HepG2 (cell line): Measurements from ENCODE around the gene ATXN1L. TPM values are rescaled to one million over a fixed set of nuclear protein-coding genes. Genes with fewer than 3 reads are reported as not detected.

Experiments
- CBX5 ChIP-seq: sonication (generic); formaldehyde crosslinking; IDR thresholded peaks from 2 replicates; pipeline ENCODE4 v1.4.0; 2020; ENCODE audit warnings: missing genetic modification reagents, borderline replicate concordance
- EP300 ChIP-seq, 3 experiments: sonication (generic) in 1 of 3; formaldehyde crosslinking in 1 of 3; IDR thresholded peaks; 2 replicates each; pipeline versions ENCODE4 v1.5.1 to v1.6.1; 2011 to 2020; ENCODE audit warnings: low read depth in 2 of 3, low read length in 2 of 3, borderline replicate concordance in 1 of 3, improper control_type of control experiment in 1 of 3, mild to moderate bottlenecking in 1 of 3, missing genetic modification reagents in 1 of 3, moderate library complexity in 1 of 3
- GLMP ChIP-seq: sonication (generic); formaldehyde crosslinking; IDR thresholded peaks from 2 replicates; pipeline ENCODE4 v1.9.0; 2021; ENCODE audit warnings: missing genetic modification reagents, mild to moderate bottlenecking, borderline replicate concordance
- HIVEP1 ChIP-seq: sonication (generic); formaldehyde crosslinking; IDR thresholded peaks from 2 replicates; pipeline ENCODE4 v1.4.0; 2020; ENCODE audit warnings: mild to moderate bottlenecking, missing genetic modification reagents
- HNRNPL ChIP-seq: fragments of 200-400 bp; formaldehyde crosslinking; IDR thresholded peaks from 2 replicates; pipeline ENCODE4 v1.6.1; 2017; ENCODE audit warnings: mild to moderate bottlenecking, low read depth, low read length
- JDP2 ChIP-seq: sonication (generic); formaldehyde crosslinking; IDR thresholded peaks from 2 replicates; pipeline ENCODE4 v1.8.1; 2022; ENCODE audit warnings: missing genetic modification reagents, borderline replicate concordance
- MED13 ChIP-seq: sonication (generic); formaldehyde crosslinking; IDR thresholded peaks from 2 replicates; pipeline ENCODE4 v1.5.0; 2020; ENCODE audit warnings: missing genetic modification reagents
- PHF20 ChIP-seq: sonication (generic); formaldehyde crosslinking; IDR thresholded peaks from 2 replicates; pipeline ENCODE4 v1.5.0; 2020; ENCODE audit warnings: mild to moderate bottlenecking, missing genetic modification reagents
- RFX3 ChIP-seq: IDR thresholded peaks from 2 replicates; pipeline ENCODE4 v1.6.1; 2016; ENCODE audit warnings: missing biosample characterization, missing genetic modification reagents
- SKI ChIP-seq: fragments of 450-650 bp; IDR thresholded peaks from one replicate; pipeline ENCODE4 v1.6.1; 2018; ENCODE audit warnings: mild to moderate bottlenecking; ENCODE audit not compliant: partially characterized antibody
- ZFP82 ChIP-seq: sonication (generic); formaldehyde crosslinking; IDR thresholded peaks from 2 replicates; pipeline ENCODE4 v1.5.1; 2020; ENCODE audit warnings: mild to moderate bottlenecking, missing genetic modification reagents, borderline replicate concordance
- ZNF274 ChIP-seq: sonication (generic); formaldehyde crosslinking; IDR thresholded peaks from 2 replicates; pipeline ENCODE4 v1.5.1; 2020; ENCODE audit warnings: mild to moderate bottlenecking, missing genetic modification reagents
- ZNF367 ChIP-seq: sonication (generic); formaldehyde crosslinking; IDR thresholded peaks from 2 replicates; pipeline ENCODE4 v1.4.0; 2020; ENCODE audit warnings: missing genetic modification reagents, borderline replicate concordance
- ZNF430 ChIP-seq: sonication (generic); formaldehyde crosslinking; IDR thresholded peaks from 2 replicates; pipeline ENCODE4 v1.9.0; 2021; ENCODE audit warnings: mild to moderate bottlenecking, missing genetic modification reagents
- ZNF644 ChIP-seq: IDR thresholded peaks from 2 replicates; pipeline ENCODE4 v1.6.1; 2016; ENCODE audit warnings: low read depth
- ZNF672 ChIP-seq: sonication (generic); formaldehyde crosslinking; IDR thresholded peaks from 2 replicates; pipeline ENCODE4 v1.8.1; 2022; ENCODE audit warnings: missing genetic modification reagents
- ZNF75D ChIP-seq: sonication (generic); formaldehyde crosslinking; IDR thresholded peaks from 2 replicates; pipeline ENCODE4 v1.8.1; 2023; ENCODE audit warnings: missing genetic modification reagents, mild to moderate bottlenecking, borderline replicate concordance
- ZSCAN29 ChIP-seq: sonication (generic); formaldehyde crosslinking; conservative IDR thresholded peaks from 2 replicates; pipeline ENCODE4 v1.4.0; 2020; ENCODE audit warnings: mild to moderate bottlenecking, missing genetic modification reagents
- polyA plus RNA-seq, 8 experiments: library from polyadenylated mRNA; depleted of rRNA in 3 of 8; stranded (reverse) in 7 of 8; unstranded in 1 of 8; fragments of >200 nt; fragmentation: Illumina TruSeq in 4 of 8; extraction: Trizol in 4 of 8; gene quantifications; 2 replicates each; pipeline versions ENCODE4 v1.2.1 to v1.2.3, GENCODE V29; 2011 to 2016; ENCODE audit warnings: low read depth in 4 of 8, missing spikeins in 1 of 8, mixed read lengths in 1 of 8; ENCODE audit not compliant: insufficient read depth in 1 of 8
- total RNA-seq, 5 experiments: library from RNA; depleted of rRNA; stranded (reverse); fragments of >200 nt; fragmentation: Illumina TruSeq; extraction: Trizol; gene quantifications; 2 replicates each; pipeline ENCODE4 v1.2.3, GENCODE V29; 2016; ENCODE audit warnings: low read depth in 1 of 5
- TF ChIP-seq, protein P1 (sequence below): sonication (generic); formaldehyde crosslinking; conservative IDR thresholded peaks from 2 replicates; pipeline ENCODE4 v1.8.0; 2022; ENCODE audit warnings: low read depth, missing genetic modification reagents
- TF ChIP-seq, protein P2 (sequence below): sonication (generic); formaldehyde crosslinking; IDR thresholded peaks from 2 replicates; pipeline ENCODE4 v1.5.0; 2020; ENCODE audit warnings: mild to moderate bottlenecking, low read depth, missing genetic modification reagents, borderline replicate concordance
- TF ChIP-seq, protein P3 (sequence below): IDR thresholded peaks from 2 replicates; pipeline ENCODE4 v1.6.1; 2018; ENCODE audit warnings: missing genetic modification reagents, mild to moderate bottlenecking, missing compliant biosample characterization

Gene ATXN1L
- total and polyA plus RNA-seq, 2 of the 13 experiments (the other 11 are each of a cell fraction or from before 2014, with no cell fraction given), result 20.0 to 22.4 TPM

DNA sequence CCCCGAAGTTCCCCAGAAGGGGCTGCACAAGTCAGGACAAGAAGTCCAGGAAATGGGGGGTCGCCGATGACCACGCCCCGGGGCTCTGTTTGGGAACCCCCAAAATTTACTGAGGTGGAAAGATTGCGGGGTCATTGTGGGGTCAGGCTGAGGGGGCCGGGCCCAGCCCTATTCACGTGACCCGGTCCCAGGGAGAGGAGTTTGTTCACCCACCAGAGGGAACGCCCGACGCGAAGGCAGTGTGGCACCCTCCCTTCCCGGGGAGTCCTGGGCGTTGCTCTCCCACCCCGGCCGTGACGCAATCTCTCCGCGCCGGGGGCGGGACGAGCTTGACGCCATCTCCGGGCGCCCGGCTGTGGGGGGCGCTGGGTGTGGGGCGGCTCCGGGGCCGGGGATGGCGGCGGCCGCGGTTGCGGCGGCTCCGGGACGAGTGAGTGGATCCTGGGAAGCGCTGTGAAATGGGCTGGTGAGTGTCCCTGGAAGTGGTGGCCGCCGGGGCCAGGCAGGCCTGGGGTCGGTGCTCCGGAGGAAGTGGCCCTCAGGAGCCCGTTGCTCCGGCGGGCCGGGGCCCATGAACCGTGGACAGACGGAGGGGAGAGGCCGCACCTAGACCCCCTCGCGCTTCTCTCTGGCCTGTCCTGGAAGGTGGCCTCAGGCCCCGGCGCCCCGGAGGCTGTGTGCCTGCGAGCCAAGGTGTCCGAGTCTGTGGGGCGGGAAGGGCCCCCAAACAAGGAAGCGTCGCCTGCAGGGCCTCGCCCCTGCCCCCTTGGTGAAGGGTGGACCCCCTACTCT is at the start of gene ATXN1L (continued):
- TF ChIP-seq ZNF274 (CRISPR knock-in tag) (no peak), SKI (no peak), ZNF672 (CRISPR knock-in tag) (no peak), ZNF75D (CRISPR knock-in tag) (no peak), ZNF430 (CRISPR knock-in tag) (peak; percentile 10; the same call in 1 of the 2 replicates), ZSCAN29 (CRISPR knock-in tag) (0 out of 2 replicates have a peak, but pooled peaks have one; percentile 38), ZFP82 (CRISPR knock-in tag) (peak; percentile 88), RFX3 (no peak), ZNF367 (CRISPR knock-in tag) (no peak; the same call in 1 of the 2 replicates), CBX5 (CRISPR knock-in tag) (peak; percentile 10; the same call in 1 of the 2 replicates), EP300 (IDR thresholded peaks at IDR 0.05; ENCODE audit: low read depth in 2 of 2, low read length in 2 of 2) (peak; percentile 41 to 87; a peak in 3 of 4 replicates), EP300 (CRISPR knock-in tag; IDR thresholded peaks at IDR 0.05; ENCODE audit: borderline replicate concordance) (peak; percentile 69), HNRNPL (no peak), HIVEP1 (CRISPR knock-in tag) (no peak; the same call in 1 of the 2 replicates), JDP2 (CRISPR knock-in tag) (no peak; the same call in 1 of the 2 replicates), MED13 (CRISPR knock-in tag) (peak; percentile 62; the same call in 1 of the 2 replicates), GLMP (CRISPR knock-in tag) (no peak), ZNF644 (CRISPR knock-in tag) (no peak), PHF20 (CRISPR knock-in tag) (peak; percentile 97)
- TF ChIP-seq, protein P1, sequence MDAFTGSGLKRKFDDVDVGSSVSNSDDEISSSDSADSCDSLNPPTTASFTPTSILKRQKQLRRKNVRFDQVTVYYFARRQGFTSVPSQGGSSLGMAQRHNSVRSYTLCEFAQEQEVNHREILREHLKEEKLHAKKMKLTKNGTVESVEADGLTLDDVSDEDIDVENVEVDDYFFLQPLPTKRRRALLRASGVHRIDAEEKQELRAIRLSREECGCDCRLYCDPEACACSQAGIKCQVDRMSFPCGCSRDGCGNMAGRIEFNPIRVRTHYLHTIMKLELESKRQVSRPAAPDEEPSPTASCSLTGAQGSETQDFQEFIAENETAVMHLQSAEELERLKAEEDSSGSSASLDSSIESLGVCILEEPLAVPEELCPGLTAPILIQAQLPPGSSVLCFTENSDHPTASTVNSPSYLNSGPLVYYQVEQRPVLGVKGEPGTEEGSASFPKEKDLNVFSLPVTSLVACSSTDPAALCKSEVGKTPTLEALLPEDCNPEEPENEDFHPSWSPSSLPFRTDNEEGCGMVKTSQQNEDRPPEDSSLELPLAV (CRISPR knock-in tag), result no peak
- TF ChIP-seq, protein P2, sequence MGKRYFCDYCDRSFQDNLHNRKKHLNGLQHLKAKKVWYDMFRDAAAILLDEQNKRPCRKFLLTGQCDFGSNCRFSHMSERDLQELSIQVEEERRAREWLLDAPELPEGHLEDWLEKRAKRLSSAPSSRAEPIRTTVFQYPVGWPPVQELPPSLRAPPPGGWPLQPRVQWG (CRISPR knock-in tag), result no peak
- TF ChIP-seq, protein P3, sequence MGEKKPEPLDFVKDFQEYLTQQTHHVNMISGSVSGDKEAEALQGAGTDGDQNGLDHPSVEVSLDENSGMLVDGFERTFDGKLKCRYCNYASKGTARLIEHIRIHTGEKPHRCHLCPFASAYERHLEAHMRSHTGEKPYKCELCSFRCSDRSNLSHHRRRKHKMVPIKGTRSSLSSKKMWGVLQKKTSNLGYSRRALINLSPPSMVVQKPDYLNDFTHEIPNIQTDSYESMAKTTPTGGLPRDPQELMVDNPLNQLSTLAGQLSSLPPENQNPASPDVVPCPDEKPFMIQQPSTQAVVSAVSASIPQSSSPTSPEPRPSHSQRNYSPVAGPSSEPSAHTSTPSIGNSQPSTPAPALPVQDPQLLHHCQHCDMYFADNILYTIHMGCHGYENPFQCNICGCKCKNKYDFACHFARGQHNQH, result peak; percentile 78
